HG03097 (cell line): ENCODE data around the gene FGF7.
"Not testable (repeated sequence)": the region's sequence is repeated elsewhere in the genome, so short reads cannot be mapped to it uniquely, and the experiment has no call there.

Source experiments
- ATAC-seq: cut with Tn5 transposase; IDR thresholded peaks from one replicate; pipeline ENCODE4 v1.9.1; 2021; ENCODE audit not compliant: unreplicated experiment, low FRiP score

Gene FGF7

DNA sequence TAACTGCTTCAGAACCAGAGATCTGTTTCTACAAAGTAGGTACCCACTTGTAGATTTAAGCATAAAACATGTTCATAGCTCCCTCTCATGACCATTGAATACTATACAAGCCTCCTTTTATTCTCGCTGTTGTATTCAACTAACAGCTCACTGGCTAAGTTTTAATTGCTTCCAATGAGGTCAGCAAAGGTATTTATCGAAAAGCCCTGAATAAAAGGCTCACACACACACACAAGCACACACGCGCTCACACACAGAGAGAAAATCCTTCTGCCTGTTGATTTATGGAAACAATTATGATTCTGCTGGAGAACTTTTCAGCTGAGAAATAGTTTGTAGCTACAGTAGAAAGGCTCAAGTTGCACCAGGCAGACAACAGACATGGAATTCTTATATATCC, at the start of gene FGF7:
TSS of gene FGF7 (plus strand) at position 222 of the 400 bp plus-strand sequence. CDS start 1,056 bp downstream, outside the sequence.
- no peak for ATAC-seq

- no peak for ATAC-seq
These were observed 43.0 kb upstream of the FGF7 start for GRCh38 chr15:49379996-49380395.

GRCh38 chr15:49380912-49381311, 42.1 kb upstream of the FGF7 start:
- ATAC-seq: no peak

DNA sequence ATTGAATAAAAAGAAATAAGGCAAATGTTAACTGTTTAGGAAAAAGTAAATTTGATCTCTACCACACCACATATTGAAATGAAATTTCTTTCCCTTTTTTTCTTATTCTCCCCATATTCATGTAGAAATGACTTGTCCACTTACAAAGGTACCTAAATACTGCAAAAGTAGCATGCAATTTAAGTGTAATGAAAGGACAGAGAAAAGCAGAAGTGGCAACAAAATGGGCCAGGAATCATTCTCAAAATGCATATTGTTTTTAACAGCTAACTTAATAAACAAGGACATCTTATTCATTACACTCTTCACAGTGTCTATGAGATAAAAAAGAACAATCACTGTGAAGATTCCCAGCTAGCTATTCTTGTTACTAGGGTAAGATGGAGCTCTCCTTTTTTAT, 40.6 kb upstream of the FGF7 start:
- ATAC-seq: no peak

DNA sequence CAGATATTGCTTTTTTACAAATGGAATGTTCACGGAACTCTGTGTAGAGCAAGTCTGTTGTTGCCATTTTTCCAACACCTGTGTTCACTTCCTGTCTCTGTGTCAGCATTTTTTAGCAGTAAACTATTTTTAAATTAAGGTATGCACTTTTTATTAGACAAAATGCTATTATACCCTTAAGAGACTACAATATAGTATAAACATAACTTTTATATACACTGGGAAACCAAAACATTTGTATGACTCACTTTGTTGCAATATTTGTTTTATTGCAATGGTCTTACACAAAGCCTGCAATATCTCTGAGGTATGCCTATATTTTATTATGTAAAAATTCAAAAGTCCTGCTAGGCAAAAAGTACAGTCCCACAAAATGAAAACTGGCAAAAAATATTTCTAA, 39.8 kb upstream of the FGF7 start:
- ATAC-seq: no peak

- ATAC-seq: no peak
These were observed 35.6 kb upstream of the FGF7 start for GRCh38 chr15:49387471-49387870.

DNA sequence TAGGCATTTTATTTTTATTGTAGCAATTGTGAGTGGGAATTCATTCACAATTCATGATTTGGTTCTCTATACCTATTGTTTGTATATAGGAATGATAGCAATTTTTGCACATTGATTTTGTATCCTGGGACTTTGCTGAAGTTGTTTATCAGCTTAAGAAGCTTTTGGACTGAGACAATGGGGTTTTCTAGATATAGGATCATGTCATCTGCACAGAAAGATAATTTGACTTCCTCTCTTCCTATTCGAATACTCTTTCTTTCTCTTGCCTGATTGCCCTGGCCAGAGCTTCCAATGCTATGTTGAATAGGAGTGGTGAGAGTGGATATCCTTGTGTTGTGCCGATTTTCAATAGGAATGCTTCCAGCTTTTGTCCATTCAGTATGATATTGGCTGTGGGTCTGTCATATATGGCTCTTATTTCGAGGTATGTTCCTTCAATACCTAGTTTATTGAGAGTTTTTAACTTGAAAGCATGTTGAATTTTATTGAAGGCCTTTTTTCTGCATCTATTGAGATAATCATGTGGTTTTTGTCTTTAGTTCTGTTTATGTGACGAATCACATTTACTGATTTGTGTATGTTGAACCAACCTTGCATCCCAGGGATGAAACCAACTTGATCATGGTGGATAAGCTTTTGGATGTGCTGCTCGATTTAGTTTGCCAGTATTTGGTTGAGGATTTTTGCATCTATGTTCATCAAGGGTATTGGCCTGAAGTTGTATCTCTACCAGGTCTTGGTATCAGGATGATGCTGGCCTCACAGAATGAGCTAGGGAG, 20.3 kb upstream of the FGF7 start:
- not testable (repeated sequence) for ATAC-seq

DNA sequence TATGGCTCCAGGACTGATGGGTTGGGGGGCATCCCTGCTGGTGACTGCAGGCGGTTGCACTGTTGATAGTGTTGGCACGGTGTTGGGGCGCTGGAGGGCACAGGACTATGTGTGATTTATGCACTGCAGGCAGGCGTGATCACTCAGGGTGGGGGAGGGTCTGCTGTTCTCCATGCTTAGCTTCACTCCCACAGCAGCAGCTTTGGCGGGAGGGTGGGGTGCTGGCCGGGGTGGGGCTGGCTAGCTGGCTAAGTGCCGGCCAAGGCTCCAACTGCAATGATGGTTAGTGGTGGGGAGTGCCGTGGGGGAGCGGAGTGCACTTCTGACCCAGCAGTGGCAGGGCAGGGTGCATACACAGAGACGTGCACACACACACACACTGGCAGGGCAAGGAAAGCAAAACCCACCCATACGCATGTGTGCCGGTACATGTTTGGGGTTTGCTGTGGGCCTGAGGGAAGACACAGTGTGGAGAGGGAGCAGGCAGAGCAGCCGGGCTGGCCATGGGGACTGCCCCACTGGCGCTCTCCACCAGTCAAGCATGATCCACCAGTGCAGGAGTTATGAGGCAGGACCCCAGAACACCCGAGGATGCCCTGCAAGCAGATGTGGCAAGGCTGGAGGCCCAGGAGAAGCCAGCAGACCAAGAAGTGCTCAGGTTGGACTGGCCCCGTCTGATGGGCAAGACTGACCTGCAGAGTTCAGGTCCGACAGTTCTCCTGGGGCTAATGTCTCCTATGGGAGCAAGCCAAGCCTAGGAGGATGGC, 16.5 kb upstream of the FGF7 start:
- no peak for ATAC-seq

GRCh38 chr15:49410641-49411040, 12.4 kb upstream of the FGF7 start:
- ATAC-seq: no peak

- no peak for ATAC-seq
These were observed 10.2 kb upstream of the FGF7 start for GRCh38 chr15:49412797-49413196.

GRCh38 chr15:49415149-49415548, 7.9 kb upstream of the FGF7 start:
- ATAC-seq: no peak

GRCh38 chr15:49415638-49416037, 7.4 kb upstream of the FGF7 start:
- ATAC-seq: no peak

DNA sequence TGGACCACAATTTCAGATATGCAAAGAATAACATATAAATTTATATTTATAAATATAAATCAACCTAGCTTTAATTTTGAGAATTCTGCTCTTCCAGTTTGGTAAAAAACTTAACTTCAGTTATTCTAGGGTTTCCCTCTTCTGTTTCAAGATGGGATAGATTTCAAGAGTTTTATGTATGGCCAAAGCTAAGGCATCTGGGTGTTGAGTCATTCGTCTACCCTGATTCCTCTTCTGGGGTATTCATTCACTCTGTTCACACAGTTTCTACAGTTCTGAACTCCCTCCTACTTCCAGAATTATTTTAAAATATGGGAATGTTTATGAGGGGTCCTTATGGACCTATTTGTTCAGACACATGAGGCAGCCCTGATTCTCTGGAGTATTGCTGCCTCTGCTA, 4.2 kb upstream of the FGF7 start:
- no peak for ATAC-seq

GRCh38 chr15:49421991-49422390, 1.1 kb upstream of the FGF7 start:
- no peak for ATAC-seq

DNA sequence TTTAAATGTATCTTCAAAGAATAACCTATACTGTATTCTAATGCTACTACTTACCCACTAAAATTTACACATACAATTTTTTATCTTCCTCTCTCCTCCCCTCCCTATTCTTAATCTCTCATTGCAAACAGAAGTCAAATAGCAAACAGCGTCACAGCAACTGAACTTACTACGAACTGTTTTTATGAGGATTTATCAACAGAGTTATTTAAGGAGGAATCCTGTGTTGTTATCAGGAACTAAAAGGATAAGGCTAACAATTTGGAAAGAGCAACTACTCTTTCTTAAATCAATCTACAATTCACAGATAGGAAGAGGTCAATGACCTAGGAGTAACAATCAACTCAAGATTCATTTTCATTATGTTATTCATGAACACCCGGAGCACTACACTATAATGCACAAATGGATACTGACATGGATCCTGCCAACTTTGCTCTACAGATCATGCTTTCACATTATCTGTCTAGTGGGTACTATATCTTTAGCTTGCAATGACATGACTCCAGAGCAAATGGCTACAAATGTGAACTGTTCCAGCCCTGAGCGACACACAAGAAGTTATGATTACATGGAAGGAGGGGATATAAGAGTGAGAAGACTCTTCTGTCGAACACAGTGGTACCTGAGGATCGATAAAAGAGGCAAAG, 984 bp downstream of the FGF7 start:
- no peak for ATAC-seq

DNA sequence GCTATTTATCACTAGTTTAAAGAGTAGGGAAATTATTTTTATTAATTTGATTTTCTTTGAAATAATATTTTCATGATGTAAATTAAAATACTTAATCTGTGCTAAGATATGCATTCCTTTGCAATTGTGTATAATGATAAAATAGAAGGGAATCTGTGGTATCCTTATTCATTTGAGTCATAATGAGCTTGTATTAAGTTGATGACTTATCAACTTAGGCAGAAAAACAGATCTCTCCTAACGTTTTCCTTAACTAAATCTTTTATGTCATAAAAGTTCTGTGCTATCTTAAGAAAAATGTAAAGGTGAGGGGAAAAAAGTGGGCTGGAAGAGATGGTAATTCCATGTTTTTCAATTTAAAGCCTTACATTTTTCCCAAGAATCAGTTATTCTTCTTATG, 1.9 kb downstream of the FGF7 start:
- no peak for ATAC-seq

DNA sequence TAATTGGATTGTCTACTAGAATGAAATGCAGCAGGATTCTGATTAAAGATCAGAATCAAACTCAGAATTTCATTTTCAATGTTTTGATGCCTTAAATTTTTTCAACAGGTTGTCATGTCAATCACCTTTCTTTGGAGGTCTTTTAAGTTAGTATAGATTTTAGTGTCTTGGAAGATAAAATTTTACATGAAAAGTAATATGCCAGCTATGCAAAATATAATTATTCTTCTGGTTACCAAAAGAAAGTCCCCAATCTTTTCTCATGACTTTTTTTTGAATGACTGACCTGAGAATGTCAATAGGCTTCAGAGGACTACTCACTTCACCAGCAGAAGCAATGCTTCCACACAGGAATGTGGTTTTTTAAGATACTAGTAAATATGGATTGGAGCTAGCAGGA, 4.3 kb downstream of the FGF7 start:
- ATAC-seq: no peak

GRCh38 chr15:49428409-49429095, 5.5 kb downstream of the FGF7 start:
- no peak for ATAC-seq

- ATAC-seq: no peak
These were observed 7.0 kb downstream of the FGF7 start for GRCh38 chr15:49430046-49430445.

- no peak for ATAC-seq
These were observed 12.1 kb downstream of the FGF7 start for GRCh38 chr15:49435174-49435573.

GRCh38 chr15:49436751-49437150, 13.7 kb downstream of the FGF7 start:
- ATAC-seq: no peak
